Measurements from ENCODE around the gene CLCA2.

- TF ChIP-seq CTCF (IDR thresholded peaks at IDR 0.05; ENCODE audit: poor library complexity, severe bottlenecking): no peak
- no peak for TF ChIP-seq EP300 (conservative IDR thresholded peaks at IDR 0.05; ENCODE audit: poor library complexity, severe bottlenecking)
- no peak for TF ChIP-seq REST (IDR thresholded peaks at IDR 0.05; ENCODE audit: borderline replicate concordance)
- no peak for TF ChIP-seq EZH2 (IDR thresholded peaks at IDR 0.05; ENCODE audit: borderline replicate concordance, insufficient read depth, low read length, poor library complexity, severe bottlenecking)
- TF ChIP-seq RAD21 (conservative IDR thresholded peaks at IDR 0.05): no peak
Observed at GRCh38 chr1:86455073-86455472, 31.1 kb downstream of the CLCA2 start.

Data from neural cell (in vitro differentiated cells).